SK-MEL-5 (cell line): ENCODE measurements around the gene PHTF2. TPM values are rescaled to one million over a fixed set of nuclear protein-coding genes. Genes with fewer than 3 reads are reported as not detected.
A peak's percentile ranks its signal among the peaks of the same experiment; 100 is the strongest.

ENCODE experiments used
- DNase-seq: peaks from one replicate; pipeline ENCODE4 v3.0.0-alpha.2; 2016; ENCODE audit warnings: low read depth, low spot score
- in situ Hi-C: cut with HindIII; loops from 2 replicates; pipeline ENCODE4 v1.10.0; 2016; ENCODE audit warnings: low sequenced_read_pairs, high pct_unique_total_duplicates, low pct_unique_long_range_greater_than_20kb
- total RNA-seq: library from RNA; depleted of rRNA; stranded (reverse); fragments of >200 nt; shearing (Covaris generic); gene quantifications from 2 replicates; pipeline ENCODE4 v1.2.3, GENCODE V29; 2014

PHTF2 gene
- total RNA-seq, 1 experiment from 2014 or later: 23.2 TPM

DNA sequence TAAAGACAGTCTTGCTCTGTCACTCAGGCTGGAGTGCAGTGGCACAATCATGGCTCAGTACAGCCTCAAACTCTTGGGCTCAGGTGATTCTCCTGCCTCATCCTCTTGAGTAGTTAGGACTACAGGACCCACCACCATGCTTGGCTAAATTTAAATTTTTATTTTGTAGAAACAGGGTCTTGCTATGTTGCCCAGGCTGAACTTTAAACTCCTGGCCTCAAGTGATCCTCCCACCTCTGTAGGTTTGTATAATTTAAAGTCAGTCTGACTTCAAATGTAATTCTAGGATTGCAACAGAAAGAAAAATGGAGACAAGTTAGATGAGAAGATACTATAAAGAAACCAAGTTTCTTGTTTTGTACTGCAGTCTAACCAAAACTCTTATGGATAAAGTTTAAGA, 11.8 kb upstream of the PHTF2 start:
- in situ Hi-C loops: no loop called here
- no peak for DNase-seq

DNA sequence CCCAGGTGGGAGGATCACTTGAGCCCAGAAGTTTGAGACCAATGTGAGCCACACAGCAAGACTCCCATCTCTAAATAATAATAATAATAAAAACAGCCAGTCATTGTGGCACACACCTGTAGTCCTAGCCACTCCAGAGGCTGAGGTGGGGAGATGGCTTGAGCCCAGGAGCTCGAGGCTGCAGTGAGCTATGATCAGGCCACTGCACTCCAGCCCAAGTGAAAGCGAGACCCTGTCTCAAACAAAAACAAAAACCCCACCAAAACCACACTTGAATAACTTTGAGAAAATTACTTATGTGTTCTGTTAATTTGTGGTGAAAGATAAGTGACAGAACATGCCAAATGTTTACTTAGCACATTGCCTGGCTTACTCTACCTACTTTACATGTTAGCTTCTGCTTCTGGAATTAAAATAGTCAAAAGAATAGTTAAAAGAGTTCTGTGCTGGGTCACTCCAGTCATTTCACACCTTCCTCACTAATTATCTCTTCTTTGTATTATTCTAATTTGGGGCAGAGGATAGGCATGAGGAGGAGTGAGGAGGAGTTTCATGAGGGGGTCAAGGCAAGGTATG, 10.2 kb upstream of the PHTF2 start:
- no peak for DNase-seq
- in situ Hi-C loops: no loop called here

DNA sequence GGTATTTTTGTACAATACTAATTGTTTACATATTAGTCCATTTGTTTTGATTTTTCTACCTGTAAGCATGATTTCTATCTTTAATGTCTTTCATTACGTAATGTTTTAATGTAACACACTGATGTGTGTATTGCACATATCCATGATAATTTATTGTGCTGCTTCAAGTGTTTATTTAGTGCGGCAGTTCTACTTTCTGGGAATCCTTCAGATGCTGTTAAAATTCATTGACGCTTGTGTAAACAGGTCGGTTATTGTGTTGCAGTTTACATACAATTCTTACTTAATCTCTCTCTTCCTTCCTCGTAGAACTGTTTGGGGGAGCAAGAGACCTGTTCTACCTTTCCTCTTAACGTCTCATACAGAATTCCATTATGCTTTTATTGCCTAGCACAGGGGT, 7.2 kb upstream of the PHTF2 start:
- no peak for DNase-seq
- in situ Hi-C loops: no loop called here

DNA sequence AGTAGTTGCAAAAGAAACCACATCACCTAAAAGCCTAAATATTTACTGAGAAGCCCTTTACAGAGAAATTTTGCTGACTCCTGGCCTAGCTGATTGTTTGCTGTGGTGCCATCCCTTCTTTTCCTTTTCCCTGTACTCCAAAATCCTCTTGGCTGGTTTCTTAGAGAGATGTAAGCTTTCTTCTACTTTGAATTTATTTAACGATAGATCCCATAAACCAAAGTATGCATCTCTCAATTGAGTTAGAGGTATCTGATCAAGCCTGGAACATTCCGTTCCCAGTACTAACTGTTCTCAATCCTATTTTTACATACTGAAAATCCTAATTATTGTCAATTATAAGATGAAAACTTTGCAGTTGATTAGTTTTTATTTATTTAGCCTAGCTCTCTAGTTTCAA, 6.6 kb upstream of the PHTF2 start:
- in situ Hi-C loops: no loop called here
- DNase-seq: no peak

DNA sequence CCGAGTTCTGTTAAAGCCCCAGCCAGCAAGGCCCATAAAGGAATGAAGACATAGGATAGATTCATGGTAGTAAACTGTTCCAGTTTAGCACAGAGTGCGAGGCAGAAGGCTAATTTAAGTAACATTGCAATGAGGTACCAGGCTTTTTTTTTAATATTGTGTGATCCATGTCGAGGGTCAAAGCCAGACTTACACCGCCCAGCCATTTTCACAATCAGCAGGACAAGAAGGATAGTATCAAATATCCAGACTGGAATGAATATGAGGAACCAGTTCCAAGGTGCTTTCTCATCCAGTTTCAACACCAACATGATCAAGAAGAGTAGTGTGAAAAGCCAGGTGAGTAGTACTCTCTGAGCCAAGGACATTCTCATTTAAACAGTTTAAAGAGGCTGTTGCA, 4.6 kb upstream of the PHTF2 start:
- in situ Hi-C loops: no loop called here
- DNase-seq: no peak

DNA sequence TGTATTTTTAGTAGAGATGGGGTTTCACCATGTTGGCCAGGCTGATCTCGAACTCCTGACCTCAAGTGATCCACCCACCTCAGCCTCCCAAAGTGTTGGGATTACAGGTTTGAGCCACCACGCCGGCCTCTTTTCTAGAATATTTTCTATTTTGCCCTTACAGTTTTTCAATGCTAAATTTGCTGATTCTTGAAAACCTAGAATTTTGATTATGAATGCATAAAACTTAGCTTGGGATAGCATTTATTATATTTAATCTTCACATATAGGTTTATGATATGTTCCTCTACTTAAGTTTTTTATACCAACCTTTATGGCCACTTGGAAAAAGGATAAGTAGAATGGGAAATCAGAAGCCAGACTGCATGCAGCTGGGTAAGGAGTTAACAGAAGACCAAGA, 2.5 kb upstream of the PHTF2 start:
- no peak for DNase-seq
- in situ Hi-C loops: no loop called here

DNA sequence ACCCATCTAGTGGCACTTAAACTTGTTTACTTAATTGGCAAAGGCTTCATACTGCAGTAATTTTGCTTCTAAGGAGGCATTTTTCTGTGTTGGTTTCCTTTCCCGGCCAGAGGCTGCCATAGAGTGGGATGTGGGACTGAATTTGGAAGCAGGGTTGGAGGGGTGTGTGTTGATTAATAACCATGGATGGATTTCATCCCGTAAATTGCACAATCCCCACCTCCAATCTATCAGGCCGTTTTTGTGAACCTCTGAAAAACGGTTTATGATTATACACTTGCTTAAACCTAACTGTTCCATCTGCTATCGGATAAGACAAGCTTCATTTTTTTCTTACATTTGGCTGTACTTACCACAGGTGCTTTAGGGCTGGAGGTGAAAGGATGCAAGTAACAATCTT, 1.6 kb upstream of the PHTF2 start:
- in situ Hi-C loops: no loop called here
- no peak for DNase-seq

DNA sequence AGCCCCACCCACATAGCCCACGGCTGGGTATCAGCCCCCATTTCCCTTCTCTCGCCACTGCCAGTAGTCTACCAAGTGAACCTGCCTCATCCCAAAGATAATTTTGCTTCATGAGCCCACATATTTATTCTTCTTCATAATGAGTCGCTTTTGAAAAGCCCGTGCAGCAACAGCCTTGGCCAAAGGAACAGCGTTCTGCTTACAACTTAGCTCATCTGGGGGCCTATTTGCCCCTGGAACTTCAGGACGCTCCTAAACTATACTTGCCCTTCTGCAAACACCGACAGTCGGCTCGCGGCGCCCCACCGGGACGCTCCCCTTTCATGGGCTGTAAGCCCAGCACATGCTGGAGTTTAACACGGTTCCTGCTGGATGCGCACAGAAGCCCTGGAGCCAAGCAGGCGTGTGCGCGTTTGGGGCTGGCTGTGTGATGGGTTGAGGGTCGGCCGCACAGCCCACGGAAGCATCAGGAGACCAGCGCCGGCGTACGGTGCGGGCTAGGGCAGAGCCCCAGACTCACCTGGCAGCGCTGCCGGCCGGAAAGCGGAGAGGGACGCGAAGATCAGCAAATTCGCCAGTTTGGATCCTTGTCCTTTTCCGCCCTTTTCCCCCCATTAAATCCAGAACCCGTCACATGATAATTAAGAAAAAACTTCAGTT, 709 bp upstream of the PHTF2 start:
- in situ Hi-C loops: no loop called here

DNA sequence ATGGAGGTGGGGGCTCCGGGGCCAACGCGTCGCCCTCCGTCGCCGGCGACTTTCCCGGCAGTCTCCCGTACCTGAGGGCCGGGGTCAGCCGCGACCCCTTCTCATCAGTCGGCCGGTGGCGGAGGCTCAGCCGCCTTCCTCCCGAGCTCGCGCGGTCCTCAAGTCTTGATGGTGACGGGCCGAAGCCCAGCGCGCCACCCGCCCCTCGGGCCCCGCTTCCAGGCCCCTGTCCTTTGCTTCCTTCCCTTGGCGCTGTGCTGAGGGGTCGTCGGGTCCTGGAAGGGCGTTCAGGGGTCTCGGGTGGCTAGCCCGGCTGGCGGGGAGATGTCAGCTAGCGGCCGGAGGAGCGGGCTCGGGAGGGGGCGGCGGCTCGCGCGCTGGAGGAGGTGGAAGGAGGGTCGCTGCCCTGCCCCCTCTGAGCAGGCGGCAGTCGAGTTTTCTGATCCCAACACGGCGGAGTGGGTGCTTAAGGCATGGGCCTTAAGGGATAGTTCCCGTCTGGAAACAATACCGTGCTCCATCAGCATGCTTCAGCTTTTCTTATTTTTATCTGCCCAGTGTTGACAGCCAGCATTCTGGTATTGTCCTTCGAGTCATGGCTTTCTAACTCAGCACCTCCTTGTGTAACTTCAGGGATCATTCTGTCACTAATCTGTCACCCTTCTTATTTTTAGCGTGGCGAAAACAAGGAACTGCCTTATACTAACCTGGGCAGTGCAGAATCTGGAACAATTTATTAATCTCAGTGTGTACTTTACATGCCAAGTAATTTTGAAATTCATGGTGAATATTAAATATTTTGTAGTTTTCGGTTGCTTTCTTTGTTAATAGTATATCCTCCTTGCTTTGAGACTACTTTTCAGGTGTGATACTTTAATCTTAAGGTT, 748 bp downstream of the PHTF2 start:
- DNase-seq: peak; percentile 43
- in situ Hi-C loops: no loop called here

More for the DNA sequence above, 709 bp upstream of the PHTF2 start:
- peak; percentile 10 for DNase-seq

DNA sequence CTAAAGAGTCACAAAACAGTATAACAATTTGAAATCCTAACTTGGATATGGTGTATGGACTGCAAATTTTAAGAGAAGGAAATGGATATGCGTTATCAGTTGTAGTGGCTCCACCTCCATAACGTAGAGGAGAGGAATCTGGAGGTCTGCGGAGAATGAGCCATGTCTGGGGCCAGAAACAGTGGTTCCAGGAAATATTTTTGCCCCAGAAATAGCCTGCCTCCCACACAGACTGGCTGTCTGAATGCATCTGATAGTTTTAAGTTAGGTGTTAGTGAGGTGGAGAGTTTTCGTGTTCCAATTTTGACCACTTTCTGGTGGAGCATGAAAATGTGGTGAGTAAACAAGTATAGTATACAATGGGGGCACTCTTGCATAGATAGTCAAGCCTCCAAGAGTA, 1.6 kb downstream of the PHTF2 start:
- DNase-seq: no peak
- in situ Hi-C loops: no loop called here

DNA sequence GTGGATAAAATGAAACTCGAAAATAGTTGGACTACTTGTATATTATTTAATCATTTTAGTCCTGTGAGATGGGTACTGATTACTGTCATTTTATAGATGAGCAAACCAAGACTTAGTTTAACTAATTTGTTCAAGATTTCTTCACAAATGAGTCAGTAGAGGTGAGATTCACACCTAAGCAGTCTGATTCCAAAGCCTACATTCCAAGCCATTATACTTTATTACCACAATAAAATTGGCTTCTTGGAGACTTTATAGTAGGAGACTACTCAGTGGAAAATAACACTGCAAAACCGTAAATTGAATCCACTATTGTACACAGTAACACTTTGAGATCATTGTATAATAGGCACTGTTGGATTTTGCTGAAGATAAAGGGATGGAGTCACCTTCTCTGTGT, 2.2 kb downstream of the PHTF2 start:
- no peak for DNase-seq

DNA sequence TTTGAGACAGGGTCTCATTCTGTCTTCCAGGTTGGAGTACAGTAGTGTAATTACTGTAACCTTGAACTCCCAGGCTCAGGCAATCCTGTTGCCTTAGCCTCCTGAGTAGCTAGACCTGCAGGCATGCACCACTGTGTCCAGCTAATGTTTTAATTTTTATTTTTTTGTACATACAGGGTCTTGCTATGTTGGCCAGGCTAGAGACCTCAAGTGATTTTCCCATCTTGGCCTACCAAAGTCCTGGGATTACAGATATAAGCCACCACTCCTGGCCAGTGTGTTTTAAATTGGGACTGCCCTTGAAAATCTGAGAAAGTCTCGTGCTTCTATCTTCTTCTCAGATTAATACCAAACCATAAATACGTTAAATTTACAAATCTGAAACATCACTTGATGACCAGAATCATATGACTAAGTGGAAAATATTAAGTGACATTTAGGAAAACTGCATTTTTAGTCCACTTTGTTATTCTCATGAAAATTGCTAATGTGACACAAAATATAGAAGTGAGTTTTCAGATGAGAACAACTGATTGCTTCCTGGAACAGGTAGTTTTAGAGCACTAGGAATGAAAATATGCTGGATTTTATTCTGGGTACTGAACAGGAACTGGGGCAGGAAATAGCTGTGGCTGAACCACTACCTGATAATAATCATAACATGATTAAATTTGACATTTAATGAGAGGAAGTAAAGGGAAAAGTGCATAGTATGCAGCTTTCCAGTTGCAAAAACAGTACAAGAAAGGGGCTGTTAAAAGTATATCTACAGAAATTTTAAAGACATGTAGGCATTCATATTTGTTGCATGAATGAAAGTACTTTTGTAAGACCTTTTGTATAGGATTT, 4.2 kb downstream of the PHTF2 start:
- in situ Hi-C loops: no loop called here

More for the DNA sequence above, 2.2 kb downstream of the PHTF2 start:
- in situ Hi-C loops: no loop called here

DNA sequence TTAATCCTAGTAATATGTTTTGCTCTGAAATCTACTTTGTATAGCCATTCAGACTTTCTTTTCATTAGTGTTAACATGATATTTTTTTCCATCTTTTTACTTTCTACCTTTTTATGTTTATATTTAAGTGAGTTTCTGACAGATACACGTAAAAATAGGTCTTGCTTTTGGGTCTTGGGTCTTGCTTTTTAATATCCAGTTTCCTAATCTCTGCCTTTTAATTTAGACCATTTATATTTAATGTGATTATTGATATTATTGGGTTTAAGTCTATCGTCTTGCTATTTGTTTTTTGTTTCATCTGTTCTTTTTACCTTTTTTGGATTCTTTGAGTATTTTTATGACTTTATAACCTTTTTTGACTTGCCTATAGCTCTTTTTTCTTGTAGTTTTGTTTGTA, 7.9 kb downstream of the PHTF2 start:
- DNase-seq: no peak
- in situ Hi-C loops: no loop called here

More for the DNA sequence above, 4.2 kb downstream of the PHTF2 start:
- no peak for DNase-seq

DNA sequence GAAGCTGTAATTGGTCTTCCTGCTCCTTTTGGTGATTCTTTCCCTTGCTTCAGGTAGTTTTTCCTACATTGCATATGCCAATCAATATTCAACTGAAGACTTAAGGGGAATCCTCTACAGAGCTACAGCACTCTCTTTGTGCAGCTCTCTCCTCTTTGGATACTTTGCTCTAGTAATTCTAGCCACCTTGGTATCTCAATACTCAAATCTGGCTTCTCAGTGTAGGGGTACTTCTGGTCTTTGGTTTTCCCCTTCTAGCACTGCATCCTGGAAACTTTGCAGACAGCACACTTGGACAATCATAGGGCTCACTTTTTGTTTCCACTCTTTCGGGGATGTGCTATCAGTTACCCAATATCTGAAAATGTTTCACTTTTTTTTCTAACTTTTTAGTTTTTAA, 9.9 kb downstream of the PHTF2 start:
- in situ Hi-C loops: no loop called here
- DNase-seq: no peak

DNA sequence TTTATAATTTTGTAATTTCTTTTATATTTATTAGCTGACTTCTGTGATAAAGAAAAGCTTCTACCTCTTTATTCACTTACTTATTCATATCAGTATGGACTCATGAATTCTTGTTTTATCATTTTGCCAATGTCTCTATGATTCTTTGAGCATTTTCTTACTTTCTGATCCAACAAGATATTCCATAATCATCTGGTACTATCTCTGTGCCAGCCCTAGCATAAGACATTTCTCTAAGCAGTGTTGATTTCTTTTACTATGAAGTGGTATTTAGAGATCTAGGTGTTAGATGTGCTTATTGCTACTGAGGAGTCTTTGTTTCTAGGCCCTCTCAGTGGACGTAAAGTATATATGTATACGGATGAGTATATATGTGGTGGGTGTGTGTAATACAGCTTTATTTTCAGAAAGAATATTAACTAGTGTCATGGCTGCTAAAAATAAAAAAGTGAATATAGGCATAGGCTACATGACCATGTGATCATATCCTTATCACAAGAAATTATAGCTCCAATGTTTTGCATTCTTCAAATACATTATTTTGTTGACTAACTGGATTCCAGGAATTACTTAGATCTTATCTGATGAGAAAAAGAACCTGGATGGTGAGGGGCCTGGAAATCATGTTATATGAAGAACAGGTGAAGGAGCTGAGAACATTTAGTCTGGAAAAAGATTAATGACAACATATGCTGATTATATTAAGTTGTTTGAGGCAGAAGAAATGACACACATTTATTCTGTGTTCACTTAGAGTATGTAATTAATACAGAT, 13.1 kb downstream of the PHTF2 start:
- in situ Hi-C loops: no loop called here
- no peak for DNase-seq

DNA sequence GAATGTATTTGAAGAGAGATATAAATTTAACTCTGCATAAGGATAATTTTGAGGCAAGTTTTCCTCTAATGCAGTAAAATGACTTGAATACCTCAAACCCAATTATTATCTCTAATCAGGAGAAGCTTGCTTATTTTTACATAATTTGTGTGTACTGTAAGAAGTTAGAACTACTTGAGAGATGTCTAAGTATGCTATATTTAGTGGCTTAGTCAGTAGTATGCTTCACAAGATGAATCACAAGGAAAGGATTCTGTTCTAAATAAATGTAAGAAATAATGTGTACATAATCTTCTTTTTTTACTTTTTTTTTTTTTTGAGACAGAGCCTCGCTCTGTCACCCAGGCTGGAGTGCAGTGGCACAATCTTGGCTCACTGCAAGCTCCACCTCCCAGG, 13.7 kb downstream of the PHTF2 start:
- no peak for DNase-seq
- in situ Hi-C loops: no loop called here

DNA sequence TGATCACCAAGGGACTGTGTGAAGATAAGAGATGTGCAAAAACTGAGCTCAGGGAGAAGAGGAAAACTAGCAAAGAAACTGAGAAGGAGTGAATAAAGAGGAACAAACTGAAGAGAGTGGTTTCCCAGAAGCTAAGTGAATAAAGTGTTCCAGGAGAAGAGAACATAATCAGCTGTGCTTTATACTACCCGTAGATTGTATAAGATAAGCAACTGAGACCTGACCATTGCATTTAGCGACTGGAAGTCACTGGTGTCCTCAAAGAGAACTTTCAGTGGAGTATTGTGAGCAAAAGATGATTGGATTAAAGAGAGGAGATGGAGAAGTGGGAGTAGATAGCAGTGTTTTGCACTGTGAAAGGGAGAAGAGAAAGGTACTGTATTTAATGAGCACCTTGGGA, 14.6 kb downstream of the PHTF2 start:
- no peak for DNase-seq
- in situ Hi-C loops: no loop called here
